M059J (cell line): ENCODE results near the gene PAPPA2. TPM values are rescaled to one million over a fixed set of nuclear protein-coding genes. Genes with fewer than 3 reads are reported as not detected.
A peak's percentile ranks its signal among the peaks of the same experiment; 100 is the strongest.
"Not testable (repeated sequence)": the region's sequence is repeated elsewhere in the genome, so short reads cannot be mapped to it uniquely, and the experiment has no call there.

Experiments
- DNase-seq: peaks from one replicate; pipeline ENCODE4 v3.0.0-alpha.2; 2012; ENCODE audit warnings: low read depth
- total RNA-seq: library from RNA; depleted of rRNA; stranded (reverse); fragments of >200 nt; shearing (Covaris generic); gene quantifications from 2 replicates; pipeline ENCODE4 v1.2.3, GENCODE V29; 2014

Gene PAPPA2
- total RNA-seq, 1 experiment from 2014 or later: 0.05 TPM

DNA sequence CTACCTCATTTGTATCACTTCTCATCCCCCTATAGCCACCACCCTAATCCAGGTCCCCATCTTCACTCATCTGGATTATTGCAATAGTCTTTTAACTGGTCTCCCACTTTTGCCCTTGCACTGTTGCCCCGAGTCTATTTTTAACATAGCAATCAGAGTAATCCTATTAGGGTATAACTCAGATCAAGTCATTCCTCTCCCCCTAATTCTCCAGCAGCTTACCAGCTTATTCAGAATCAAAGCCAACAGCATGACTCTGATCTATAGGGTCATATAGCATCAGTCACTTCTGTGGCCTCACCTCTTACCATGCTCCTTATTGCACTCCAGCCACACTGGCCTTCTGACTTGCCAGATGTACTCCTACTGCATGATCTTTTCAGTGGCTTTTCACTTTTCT lies 140.7 kb downstream of the PAPPA2 start:
- no peak for DNase-seq

DNA sequence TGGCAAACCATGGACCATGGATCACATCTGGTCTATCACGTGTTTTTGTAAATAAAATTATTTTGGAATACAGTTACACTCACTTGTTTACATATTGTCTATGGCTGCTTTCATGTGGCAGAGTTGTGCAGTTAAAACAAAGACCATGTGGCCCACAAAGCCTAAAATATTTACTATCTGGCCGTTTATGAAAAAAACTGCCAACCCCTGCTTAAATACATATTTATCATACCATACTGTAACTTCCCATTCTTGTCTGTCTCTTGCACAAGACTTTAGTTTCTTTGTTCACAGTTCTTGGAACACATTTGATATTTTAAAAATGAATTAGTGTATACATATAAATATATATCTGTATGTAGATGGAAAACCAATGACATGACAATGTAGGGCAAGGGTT lies 141.5 kb downstream of the PAPPA2 start:
- no peak for DNase-seq

DNA sequence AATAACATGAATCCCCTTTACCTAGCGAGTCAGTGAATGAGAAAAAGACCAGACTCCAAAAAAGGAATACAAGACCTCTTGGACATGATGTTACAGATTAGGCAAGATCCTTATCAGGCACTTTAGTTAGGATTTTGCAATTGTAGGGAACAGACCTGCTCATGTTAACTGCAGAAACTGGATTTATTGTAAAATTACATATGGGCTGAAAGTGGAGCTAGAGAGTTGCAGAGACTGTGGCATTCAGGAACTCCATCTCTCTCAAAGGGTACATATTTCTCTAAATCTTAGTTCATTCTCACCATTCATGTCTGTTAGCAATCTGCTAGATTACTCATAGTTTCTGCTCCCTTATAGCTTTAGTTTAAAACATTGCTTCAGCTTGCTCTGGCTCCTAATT lies 142.2 kb downstream of the PAPPA2 start:
- DNase-seq: no peak

DNA sequence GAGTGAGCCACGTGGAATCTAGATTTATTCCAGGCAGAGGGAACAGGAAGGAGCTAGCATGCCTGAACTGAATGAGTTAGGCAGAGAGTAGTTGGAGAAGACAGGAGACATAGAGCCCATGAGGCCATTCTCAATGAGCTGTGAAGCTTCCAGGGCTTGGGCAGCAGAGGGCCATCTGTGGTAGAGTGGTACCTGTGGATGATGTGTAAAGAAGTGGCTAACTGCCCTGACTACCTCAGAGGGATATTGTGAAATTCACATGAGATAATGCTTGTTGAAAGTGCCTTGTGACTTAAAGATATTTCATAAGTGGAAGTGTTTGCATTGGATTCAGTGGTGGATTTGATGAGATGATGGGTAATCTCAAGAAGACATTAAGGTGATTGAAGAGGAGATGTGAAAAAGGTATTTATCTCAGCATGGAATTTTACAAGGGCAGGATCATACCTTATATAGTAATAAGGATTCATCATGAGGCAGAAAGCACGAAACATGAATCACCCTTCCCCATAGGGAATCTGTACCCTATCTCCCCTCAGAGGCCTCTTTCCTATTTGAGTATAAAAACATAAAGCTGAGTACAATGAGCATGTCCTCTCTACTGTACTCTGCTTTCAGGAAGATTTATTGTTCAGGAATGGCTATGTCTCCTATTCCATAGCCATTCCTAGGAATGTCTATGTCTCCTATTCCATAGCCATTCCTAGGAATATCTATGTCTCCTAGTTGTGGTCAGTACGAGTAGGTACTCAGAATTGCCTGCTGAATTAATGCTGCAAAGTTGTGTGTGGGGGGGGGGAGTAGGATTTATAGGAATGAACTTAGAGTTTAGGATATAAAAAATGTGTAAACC lies 146.8 kb downstream of the PAPPA2 start:
- DNase-seq: no peak

DNA sequence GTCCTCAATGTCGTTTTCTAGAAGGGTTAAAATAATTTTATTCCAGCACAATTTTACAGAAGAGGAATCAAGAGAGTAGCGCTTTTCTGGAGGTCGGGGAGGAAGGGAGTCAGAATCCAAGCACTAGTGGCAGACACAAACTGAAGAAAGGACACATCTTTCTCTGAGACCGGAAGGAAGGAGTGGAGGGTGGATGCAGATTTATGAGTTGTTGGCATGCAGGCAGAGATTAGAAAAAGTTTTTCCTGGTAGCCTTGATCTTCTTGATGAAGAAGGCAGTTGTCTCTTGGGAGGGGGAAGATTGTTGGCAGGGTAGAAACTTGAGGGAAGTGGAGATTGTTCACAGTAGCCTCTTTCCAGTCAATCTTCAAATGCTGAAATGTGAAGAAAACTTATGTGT lies 149.8 kb downstream of the PAPPA2 start:
- no peak for DNase-seq

DNA sequence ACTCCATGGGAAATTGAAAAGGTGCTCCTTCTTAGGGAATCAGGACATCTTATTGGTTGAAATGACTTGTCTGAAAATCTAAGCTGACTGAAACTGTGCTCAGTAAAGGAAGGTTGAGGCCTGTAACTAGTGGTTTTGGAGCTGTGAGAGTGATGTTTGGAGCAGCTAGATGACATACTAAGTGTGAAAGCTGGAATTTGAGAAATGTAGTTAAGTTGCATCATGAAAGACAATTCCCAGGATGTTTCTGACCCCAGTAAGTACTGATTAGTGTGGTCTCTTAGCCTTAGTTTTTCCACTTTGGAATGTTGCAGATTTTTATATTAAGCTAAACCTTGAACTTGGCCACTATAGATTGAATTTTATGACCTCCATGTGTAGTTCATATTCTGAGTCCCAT lies 154.9 kb downstream of the PAPPA2 start:
- no peak for DNase-seq

DNA sequence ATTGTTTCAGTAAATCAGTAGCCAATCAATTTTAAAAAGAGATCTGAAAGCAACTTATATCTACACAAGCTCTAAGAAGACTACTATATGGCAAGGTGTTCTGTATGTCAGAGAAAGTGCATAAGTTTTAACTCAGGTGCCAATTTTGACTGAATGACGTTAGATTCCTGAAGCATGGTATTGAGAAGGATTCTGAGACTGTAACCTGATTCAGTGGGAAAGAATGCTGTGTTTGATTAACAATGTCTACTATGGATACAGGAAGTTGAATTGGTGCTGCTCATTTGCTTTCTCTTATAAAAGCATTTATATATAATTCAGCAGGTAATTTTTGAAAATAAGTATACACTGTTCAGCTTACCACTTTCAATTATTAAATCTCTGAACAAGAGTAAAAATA lies 156.3 kb downstream of the PAPPA2 start:
- DNase-seq: no peak

DNA sequence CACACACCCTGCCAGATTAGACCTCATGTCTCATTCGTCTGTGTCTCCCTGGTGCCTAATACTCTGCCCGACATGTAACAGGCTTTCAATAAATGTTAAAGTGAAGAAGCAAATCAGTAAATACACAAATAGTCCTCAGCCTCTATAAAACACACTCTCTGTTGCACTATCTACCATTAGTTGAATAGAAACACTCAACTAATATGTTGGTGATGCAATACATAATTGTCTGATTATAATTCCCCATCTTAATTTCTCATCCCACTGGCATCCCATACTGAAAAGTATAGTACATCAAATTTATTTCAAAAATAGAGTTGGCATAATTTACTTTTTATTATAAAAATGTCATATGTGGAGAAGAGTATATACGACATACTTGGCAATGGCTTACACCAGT lies 162.4 kb downstream of the PAPPA2 start:
- DNase-seq: no peak

DNA sequence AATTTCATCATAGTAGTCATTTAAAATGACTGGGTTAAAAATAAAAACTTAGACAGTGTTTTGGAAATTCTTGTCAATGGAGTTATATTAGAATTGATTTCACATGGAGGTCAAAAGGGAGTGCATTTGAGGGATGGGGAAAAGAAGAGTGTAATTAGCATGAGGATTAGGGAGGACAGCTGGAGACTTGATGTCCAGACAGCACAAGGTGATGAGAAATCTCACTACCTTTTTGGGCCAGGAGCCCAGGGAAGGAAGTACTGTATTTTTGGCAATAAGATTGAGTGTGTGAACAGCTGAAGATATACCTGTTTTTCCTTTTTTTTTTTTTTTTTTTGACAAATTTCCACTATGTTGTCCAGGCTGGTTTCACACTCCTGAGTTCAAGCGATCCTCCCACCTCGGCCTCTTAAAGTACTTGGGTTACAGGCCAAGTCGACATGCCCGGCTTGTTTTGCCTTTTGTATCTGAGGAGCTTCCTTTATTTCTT lies 163.6 kb downstream of the PAPPA2 start:
- no peak for DNase-seq

DNA sequence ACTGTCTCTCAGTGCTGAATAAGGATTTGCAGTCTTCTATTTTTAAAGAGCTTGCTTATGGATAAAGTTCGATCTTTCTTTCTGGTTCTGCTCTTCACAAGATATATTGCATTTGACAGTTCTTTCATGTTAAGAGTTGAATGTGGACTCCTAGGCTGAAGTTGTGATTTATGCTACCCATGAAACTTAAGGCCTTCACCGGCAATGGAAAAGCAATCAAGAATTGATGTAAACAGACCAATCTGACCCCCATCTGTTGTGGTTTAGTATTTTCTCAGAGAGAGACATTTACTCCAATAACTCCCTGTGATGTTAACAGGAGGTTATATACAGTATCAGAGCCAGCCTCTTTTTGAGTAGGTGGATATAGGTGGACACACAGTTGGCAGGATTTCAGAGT lies 165.8 kb downstream of the PAPPA2 start:
- DNase-seq: no peak

DNA sequence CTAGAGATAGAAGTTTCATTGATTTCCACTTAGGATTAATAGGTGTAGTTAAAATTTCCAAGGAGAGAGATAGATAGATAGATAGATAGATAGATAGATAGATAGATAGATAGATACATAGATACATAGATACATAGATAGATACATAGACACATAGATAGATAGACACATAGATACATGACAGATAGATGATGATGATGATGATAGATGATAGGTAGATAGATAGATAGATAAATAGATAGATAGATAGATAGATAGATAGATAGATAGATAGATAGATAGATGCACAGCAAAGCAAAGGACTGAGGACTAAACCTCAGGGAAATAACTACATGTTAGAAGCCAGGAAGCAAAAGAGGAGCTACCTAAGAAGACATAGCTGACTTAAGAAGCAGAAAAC lies 171.8 kb downstream of the PAPPA2 start:
- DNase-seq: not testable (repeated sequence)

DNA sequence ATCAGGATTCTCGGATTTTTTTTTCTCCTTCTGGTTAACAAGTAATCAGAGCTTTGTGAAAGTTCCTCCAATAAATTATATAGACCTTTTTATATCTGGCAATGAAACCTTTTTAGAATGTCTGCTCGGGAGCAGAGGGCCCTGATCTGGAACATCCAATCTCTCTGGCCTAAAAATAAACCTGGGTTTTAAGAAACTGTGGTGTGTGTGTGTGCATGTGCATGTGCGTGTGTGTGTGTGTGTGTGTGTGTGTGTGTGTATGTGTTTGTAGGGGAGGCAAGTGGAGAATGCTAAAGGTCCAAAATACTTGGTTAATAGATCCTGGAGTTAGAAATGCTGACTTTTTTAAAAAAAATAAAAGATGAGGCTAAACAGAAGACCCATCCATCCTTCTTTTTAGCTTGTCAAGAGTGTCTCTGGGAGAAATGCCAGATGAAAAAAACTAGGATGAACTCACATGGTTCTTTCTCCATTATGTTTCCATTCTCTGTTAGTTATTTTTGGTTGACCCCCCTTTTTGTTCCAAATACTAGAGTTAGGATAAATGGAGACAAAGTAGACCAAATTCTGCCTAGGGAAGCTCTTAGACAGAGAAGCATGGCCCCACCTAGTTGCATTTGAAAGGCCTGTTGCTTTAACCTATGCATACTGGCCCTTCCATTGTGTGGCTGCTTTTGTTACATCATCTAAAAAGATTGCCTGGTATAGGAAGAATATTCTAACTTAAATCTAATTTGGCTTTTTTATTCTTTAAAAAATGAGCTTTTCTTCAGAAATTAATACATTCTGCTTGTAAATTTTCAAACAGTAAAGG lies 175.9 kb downstream of the PAPPA2 start:
- DNase-seq: no peak

DNA sequence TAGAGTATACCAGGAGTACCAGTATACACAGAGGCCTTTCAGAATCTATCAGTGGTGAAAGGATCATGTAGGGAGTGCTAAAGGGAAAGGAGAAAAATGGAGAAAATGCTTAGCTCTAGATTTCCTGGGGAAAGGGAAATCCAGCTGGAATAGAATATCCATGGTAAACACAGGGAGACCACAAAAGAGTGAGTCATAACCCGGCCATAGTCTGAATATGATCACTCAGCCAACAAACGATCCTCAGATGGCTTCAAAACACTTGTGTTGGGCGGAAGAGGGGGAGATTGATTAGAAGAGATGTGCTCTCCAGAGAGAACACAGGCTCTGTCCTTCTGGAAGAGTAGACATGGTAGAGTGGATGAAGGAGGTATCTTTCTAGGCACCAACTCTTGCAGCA lies 180.6 kb downstream of the PAPPA2 start:
- DNase-seq: peak; percentile 6

DNA sequence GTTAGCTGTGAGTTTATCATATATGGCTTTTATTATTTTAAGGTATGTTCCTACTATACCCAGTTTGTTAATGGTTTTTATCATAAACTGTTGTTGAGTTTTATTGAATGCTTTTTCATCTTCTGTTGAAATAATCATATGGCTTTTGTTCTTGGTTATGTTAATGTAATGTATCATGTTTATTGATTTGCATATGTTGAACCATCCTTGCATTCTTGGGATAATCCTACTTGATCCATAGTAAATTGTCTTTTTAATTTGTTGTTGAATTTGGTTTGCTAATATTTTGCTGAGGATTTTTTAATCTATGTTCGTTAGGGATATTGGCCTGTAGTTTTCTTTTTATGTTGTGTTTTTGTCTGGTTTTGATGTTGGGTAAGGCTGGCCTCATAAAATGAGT lies 185.6 kb downstream of the PAPPA2 start:
- DNase-seq: no peak

DNA sequence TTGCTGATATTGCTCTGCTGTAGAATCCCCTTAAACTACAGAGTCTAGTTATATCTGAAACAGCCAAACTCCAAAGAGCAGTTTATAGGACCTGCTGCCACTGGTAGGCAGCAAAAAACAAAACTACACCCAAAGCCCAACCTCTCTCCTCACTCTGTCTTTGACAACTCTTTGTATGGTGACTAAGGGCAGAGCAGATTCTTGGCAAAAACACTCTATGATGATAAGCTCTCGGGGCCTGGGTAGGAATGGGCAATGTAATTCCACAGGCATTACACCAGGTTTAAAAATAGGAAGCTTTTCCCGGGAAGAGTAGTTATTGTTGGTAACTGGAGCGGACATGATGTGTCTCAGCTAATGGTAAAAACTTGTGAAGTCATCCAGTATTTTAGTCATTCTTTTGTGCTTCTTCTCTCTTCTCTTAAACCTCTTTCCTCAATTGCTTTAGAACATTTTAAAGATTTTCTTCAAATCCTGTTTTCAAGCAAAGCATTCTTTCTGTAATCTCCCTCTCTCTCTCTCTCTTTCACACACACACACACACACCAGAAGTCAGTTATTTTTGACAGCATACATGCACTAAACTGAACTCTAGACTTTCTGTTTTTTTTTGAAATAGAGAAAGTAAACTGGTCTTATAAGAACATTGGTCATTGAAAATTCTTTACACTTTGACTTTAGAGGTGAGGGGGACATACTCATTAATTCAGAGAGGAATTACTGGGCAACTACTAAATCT lies 193.5 kb downstream of the PAPPA2 start:
- peak; percentile 16 for DNase-seq

DNA sequence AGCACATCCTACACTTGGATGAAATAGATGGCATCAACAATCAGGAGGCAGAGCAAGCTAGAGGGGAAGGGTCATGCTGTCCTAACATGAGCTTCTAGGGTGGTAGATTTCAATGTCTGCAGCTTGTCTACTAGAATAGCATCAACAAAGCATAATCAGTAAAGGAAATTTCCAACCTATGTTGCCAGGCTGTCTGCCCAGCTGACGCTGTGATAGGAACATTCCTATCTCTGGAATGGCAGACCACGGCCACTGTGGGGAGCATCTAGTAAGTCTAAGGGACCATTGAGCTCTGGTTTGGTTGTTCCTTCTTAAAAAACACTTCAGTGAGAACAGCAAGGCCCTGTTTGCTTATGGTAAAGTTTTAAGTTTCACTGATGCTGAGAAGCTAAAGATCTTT lies 206.8 kb downstream of the PAPPA2 start:
- DNase-seq: no peak

DNA sequence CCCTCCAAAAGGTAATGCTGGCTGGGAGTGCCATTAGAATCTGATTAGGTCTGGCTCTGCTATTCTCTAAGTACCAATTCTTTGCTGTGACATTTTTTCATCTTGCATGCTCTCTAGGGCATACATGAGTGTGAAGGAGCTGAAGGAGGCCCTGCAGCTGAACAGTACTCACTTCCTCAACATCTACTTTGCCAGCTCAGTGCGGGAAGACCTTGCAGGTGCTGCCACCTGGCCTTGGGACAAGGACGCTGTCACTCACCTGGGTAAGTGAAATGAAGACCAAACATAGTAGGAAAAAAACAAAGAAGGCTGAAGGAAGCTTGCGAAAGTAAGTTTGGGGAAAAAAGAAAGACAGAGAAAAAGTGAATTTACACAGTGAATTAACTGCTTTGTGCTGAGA lies 207.9 kb downstream of the PAPPA2 start:
- no peak for DNase-seq

DNA sequence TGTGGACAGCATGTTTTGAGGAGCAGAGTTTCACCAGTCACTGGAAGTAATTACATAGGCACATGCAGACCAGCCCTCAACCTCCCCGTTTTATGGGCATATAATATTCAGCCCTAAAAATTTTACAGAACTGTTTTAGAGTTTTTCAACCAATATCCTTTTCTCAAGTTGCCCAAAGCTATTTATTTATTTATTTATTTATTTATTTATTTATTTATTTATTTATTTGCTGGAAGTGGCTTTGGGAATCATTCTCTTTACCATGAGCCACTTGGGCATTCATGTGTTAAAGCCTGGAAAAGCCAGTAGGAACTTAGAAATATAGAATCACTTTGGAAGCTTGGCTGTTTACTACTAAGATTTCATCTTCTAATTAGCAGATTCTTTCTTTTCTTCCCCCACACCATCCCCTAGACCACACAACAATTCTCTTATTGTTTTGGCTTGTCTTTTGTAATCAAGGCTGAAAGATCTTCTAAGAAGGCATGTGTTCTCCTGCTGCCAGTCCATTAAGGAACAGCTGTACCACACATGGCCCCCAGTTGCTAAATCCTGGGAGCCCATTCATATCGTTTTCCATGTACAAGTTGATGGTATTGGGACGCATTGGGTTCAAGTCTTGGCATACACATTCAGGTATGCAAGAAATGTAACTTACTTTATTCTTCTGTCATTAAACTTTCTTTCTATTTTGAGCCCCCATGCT lies 220.0 kb downstream of the PAPPA2 start:
- DNase-seq: no peak

DNA sequence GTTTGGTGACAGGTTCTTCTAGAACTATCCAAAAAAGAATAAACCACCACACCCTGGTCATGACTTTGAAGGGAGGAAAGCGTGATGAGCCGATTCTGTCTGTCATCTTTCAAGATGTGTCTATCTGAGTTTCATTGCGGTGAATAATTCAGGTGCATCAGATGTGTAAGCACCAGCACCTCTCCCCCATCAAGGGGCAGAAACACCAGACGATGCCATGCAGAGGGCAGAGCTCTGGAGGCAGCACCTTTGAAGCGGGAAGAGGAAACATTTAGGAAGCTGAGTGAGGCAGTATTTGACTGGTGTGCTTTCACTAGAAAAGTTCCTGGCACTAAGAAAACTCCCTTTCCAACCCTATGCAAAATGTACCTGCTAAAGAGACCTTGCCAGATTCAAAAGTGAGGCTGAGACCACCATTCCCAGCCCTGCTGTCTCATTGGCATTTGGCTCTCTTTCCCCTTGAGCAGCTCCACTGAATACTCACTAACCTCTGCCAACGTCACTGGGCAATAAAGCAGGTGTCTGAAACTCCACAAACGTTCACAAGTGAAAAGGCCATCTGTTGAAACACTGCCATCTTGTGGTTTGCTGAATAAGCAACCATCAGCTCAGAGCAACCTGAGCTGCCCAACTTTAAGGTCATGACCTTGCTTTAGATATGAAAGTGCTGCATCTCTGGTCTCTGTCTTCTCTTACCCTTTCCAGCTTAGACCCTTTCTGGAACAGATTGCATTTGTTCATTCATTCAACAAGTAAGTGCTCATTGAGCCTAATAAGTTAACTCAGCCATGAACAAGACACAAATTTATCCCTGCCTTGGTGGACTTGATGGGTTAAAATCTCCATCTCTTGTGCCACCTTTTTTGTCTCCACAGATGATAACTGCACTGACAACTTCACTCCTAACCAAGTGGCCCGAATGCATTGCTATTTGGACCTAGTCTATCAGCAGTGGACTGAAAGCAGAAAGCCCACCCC lies 228.6 kb downstream of the PAPPA2 start:
- peak; percentile 40 for DNase-seq

DNA sequence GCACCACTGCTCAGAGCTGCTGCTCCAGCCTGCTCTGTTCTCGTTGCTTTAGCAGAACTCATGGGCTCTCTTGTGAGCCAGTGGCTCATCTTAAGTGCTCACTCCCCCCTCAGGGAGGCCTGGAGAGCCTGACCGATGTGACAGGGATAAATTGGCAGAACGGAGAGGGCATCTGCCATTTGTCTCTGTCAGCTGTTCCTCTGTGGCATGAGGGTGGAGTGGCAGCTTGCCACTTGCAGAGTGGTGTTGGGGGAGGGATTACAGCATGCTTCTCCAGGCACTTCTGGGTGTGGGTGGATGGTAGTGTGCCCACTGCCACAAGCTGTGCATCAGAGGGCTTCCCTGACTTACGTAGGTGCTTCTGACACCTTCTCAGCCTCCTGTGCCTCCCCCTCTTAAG lies 229.5 kb downstream of the PAPPA2 start:
- DNase-seq: no peak
